ENCODE measurements around the gene SIRPD.

- TF ChIP-seq RNF2 (IDR thresholded peaks at IDR 0.05; ENCODE audit: borderline replicate concordance, low read depth, low read length, missing control alignments, poor library complexity, severe bottlenecking) (no peak), CTCF (IDR thresholded peaks at IDR 0.05; ENCODE audit: control extremely low read depth in 1 of 3, insufficient read depth in 1 of 3, low read depth in 1 of 3, low read length in 3 of 3) (no peak), PHF8 (conservative IDR thresholded peaks at IDR 0.05; ENCODE audit: low read depth, low read length) (no peak), MAX (IDR thresholded peaks at IDR 0.05) (no peak), POLR2A (IDR thresholded peaks at IDR 0.05; ENCODE audit: control extremely low read depth in 1 of 2, low read depth in 2 of 2, low read length in 2 of 2) (no peak), GTF2F1 (IDR thresholded peaks at IDR 0.05; ENCODE audit: borderline replicate concordance, low read depth, low read length) (no peak), TAF7 (optimal IDR thresholded peaks at IDR 0.05; ENCODE audit: borderline replicate concordance, low read depth, low read length) (no peak), MAFK (IDR thresholded peaks at IDR 0.05; ENCODE audit: low read depth, low read length) (no peak), EP300 (IDR thresholded peaks at IDR 0.05; ENCODE audit: borderline replicate concordance in 1 of 2, low read depth in 2 of 2, low read length in 2 of 2) (no peak), RAD21 (IDR thresholded peaks at IDR 0.05 in 1 of 2, conservative IDR thresholded peaks at IDR 0.05 in 1 of 2; ENCODE audit: low read depth in 2 of 2, low read length in 2 of 2) (0 out of 4 replicates have a peak, but pooled peaks of 1 of the 2 experiments have one; percentile 11), POU5F1 (IDR thresholded peaks at IDR 0.05; ENCODE audit: low read depth, low read length) (no peak)
Measured at GRCh38 chr20:1555952-1556351, 1.6 kb downstream of the SIRPD start.

All from H1 (cell line).